K562 (cell line): ENCODE results near the gene PSD4. TPM values are rescaled to one million over a fixed set of nuclear protein-coding genes. Genes with fewer than 3 reads are reported as not detected.

Source experiments
- FOXP1 ChIP-seq: sonication (generic); formaldehyde crosslinking; IDR thresholded peaks from 2 replicates; pipeline ENCODE4 v1.8.0; 2022; ENCODE audit warnings: mild to moderate bottlenecking, missing genetic modification reagents
- ID3 ChIP-seq, 2 experiments: fragments of 250-450 bp in 1 of 2; fragments of 450-650 bp in 1 of 2; sonication (Bioruptor Pico) in 1 of 2; IDR thresholded peaks; 2 replicates each; pipeline versions ENCODE4 v1.6.1 to v1.8.0; 2016 to 2021; ENCODE audit warnings: mild to moderate bottlenecking in 2 of 2, moderate library complexity in 2 of 2, missing compliant biosample characterization in 1 of 2, missing genetic modification characterization in 1 of 2
- MLLT1 ChIP-seq, 2 experiments: fragments of 450-650 bp; IDR thresholded peaks; 2 replicates each; pipeline ENCODE4 v1.6.1; 2016
- MYBL2 ChIP-seq, 2 experiments: fragments of 450-650 bp in 1 of 2; sonication (generic) in 1 of 2; formaldehyde crosslinking in 1 of 2; IDR thresholded peaks; 2 replicates each; pipeline versions ENCODE4 v1.6.1 to v1.8.1; 2017 to 2022; ENCODE audit warnings: borderline replicate concordance in 1 of 2, inconsistent platforms in 1 of 2, low read depth in 1 of 2, mild to moderate bottlenecking in 1 of 2, missing genetic modification reagents in 1 of 2, moderate library complexity in 1 of 2
- SRF ChIP-seq, 2 experiments: fragments of 250-450, 450-650 bp in 1 of 2; sonication (Bioruptor Pico) in 1 of 2; sonication (generic) in 1 of 2; formaldehyde crosslinking; IDR thresholded peaks; 2 replicates each; pipeline versions ENCODE4 v1.5.0 to v1.5.1; 2020 to 2022; ENCODE audit warnings: mild to moderate bottlenecking in 1 of 2, missing genetic modification reagents in 1 of 2
- TEAD1 ChIP-seq, 2 experiments: fragments of 450-650 bp in 1 of 2; sonication (generic) in 1 of 2; formaldehyde crosslinking; IDR thresholded peaks; 2 replicates each; pipeline versions ENCODE4 v1.4.0 to v1.8.0; 2020 to 2022; ENCODE audit warnings: mild to moderate bottlenecking in 2 of 2, missing genetic modification reagents in 1 of 2
- polyA plus RNA-seq, 8 experiments: library from polyadenylated mRNA; depleted of rRNA in 4 of 8; stranded (reverse) in 5 of 8; unstranded in 3 of 8; fragments of >200 nt; fragmentation: Nextera tagmentation in 2 of 8; fragmentation: Illumina TruSeq in 1 of 8; extraction: Ambion mirVana in 2 of 8; extraction: Trizol in 1 of 8; gene quantifications; 2 replicates each; pipeline versions ENCODE4 v1.2.1 to v1.2.3, GENCODE V29; 2011 to 2014; ENCODE audit warnings: inconsistent platforms in 1 of 8, missing spikeins in 1 of 8
- total RNA-seq, 7 experiments: library from RNA; depleted of rRNA in 6 of 7; stranded (reverse); fragments of >200 nt in 6 of 7; fragmentation: Illumina TruSeq in 2 of 7; extraction: Trizol in 2 of 7; gene quantifications; 2 replicates each; pipeline versions ENCODE4 v1.2.1 to v1.2.3, GENCODE V29; 2011 to 2021; ENCODE audit warnings: low replicate concordance in 1 of 7
- TF ChIP-seq, protein P1 (sequence below): sonication (generic); IDR thresholded peaks from 2 replicates; pipeline ENCODE4 v1.6.1; 2016
- TF ChIP-seq, protein P2 (sequence below): sonication (generic); formaldehyde crosslinking; IDR thresholded peaks from 2 replicates; pipeline ENCODE4 v1.8.1; 2023; ENCODE audit warnings: mild to moderate bottlenecking, missing genetic modification reagents, moderate library complexity

The PSD4 gene
- total and polyA plus RNA-seq, 9 of the 15 experiments (the other 6 are each of a cell fraction or from before 2014, with no cell fraction given): 0.46 to 54.0 (median 20.8) TPM

DNA sequence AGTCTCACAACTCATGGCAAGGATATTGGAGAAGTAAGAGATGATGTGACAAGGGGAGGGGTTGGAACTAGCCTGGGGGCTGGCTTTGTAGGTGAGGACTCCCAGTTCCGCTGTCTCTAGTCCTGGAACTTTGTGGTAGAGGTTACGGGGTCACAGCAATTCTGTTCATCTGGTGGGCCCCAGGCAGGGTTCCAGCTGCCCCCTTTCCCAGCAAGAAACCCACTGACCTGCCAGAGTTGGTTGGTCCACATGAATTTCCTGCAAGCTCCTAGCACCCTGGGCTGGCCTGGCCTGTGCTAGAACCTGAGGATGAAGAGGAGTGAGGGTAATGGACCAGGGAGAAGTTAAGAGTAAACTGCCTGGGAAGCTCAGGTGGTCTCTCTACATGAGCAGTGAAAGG, 41.3 kb downstream of the PSD4 start (continued):
- TF ChIP-seq, protein P1, sequence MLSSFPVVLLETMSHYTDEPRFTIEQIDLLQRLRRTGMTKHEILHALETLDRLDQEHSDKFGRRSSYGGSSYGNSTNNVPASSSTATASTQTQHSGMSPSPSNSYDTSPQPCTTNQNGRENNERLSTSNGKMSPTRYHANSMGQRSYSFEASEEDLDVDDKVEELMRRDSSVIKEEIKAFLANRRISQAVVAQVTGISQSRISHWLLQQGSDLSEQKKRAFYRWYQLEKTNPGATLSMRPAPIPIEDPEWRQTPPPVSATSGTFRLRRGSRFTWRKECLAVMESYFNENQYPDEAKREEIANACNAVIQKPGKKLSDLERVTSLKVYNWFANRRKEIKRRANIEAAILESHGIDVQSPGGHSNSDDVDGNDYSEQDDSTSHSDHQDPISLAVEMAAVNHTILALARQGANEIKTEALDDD: no peak
- no peak for TF ChIP-seq MLLT1 (IDR thresholded peaks at IDR 0.05)
- no peak for TF ChIP-seq FOXP1 (CRISPR knock-in tag)
- TF ChIP-seq ID3 (CRISPR knock-in tag; IDR thresholded peaks at IDR 0.05): no peak
- no peak for TF ChIP-seq ID3 (tag; IDR thresholded peaks at IDR 0.05)
- TF ChIP-seq SRF (CRISPR knock-in tag; IDR thresholded peaks at IDR 0.05): no peak
- TF ChIP-seq, protein P2, sequence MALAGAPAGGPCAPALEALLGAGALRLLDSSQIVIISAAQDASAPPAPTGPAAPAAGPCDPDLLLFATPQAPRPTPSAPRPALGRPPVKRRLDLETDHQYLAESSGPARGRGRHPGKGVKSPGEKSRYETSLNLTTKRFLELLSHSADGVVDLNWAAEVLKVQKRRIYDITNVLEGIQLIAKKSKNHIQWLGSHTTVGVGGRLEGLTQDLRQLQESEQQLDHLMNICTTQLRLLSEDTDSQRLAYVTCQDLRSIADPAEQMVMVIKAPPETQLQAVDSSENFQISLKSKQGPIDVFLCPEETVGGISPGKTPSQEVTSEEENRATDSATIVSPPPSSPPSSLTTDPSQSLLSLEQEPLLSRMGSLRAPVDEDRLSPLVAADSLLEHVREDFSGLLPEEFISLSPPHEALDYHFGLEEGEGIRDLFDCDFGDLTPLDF (CRISPR knock-in tag): no peak
- TF ChIP-seq MYBL2 (IDR thresholded peaks at IDR 0.05; ENCODE audit: low read depth): no peak
- TF ChIP-seq MYBL2 (CRISPR knock-in tag; IDR thresholded peaks at IDR 0.05; ENCODE audit: borderline replicate concordance): no peak
- TF ChIP-seq TEAD1 (CRISPR knock-in tag; IDR thresholded peaks at IDR 0.05): no peak
